ENCODE results near the gene TBC1D22A.

TBC1D22A gene

DNA sequence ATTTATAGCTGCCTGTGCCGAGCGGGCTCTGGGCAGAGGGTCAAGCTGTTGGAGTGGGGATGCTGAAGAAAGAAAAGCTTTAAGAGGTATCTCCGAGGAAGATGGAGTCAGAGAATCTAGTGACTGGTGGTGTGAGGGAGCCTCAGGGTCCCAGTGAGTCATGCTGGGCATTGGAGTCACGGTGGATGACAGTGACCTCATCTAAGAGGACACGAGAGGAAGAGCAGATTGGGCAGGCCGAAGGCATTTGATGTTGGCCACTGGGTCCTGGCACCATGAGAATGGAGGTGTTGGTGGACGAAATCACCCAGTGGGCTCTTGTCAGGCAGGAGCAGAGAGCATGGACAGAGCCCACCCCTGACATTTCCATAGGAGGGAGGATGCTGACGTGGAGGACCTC is 68.4 kb downstream of the TBC1D22A start:
- Histone ChIP-seq H3K27ac (ENCODE audit: insufficient read depth, low read length, poor library complexity, severe bottlenecking) (no peak overlapping the region), H3K4me3 (ENCODE audit: insufficient read depth, low read depth, low read length, poor library complexity, severe bottlenecking) (no peak overlapping the region), H3K4me1 (ENCODE audit: control insufficient read depth, insufficient read depth, low read length, poor library complexity, severe bottlenecking) (no peaks in the 10 kb centered on the region), H3K27me3 (replicated peaks; ENCODE audit: control insufficient read depth, insufficient read depth, low read length, poor library complexity, severe bottlenecking) (no peaks in the 10 kb centered on the region), H3K9me3 (ENCODE audit: control insufficient read depth, low read length) (peaks cover 8% of the 10 kb centered on the region), H3K36me3 (ENCODE audit: control insufficient read depth, insufficient read depth, low read length) (peaks cover 25% of the 10 kb centered on the region)
- no peak for DNase-seq

DNA sequence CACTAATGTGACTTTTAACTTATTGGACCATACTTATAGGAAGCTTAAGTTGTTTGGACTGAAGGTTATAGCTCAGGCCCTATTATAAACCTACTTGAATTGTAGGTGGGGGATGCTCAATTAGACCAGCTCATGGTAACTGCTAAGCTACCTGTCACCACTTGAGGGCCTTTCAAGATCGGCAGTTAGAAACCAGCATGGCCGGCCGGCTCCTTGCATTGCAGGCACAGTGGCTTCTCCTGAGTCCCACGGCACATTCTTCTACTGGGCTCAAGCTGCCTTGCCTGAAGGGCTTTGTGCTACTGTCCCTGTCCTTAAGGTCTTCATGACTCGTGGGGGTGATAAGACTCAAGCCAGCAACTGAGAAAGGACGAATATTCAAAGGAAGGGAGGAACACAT is 70.8 kb downstream of the TBC1D22A start:
- Histone ChIP-seq H3K36me3 (ENCODE audit: control insufficient read depth, insufficient read depth, low read length) (peaks cover 19% of the 10 kb centered on the region), H3K4me3 (ENCODE audit: insufficient read depth, low read depth, low read length, poor library complexity, severe bottlenecking) (no peak overlapping the region), H3K4me1 (ENCODE audit: control insufficient read depth, insufficient read depth, low read length, poor library complexity, severe bottlenecking) (no peaks in the 10 kb centered on the region), H3K27ac (ENCODE audit: insufficient read depth, low read length, poor library complexity, severe bottlenecking) (no peak overlapping the region), H3K9me3 (ENCODE audit: control insufficient read depth, low read length) (peaks cover 8% of the 10 kb centered on the region), H3K27me3 (replicated peaks; ENCODE audit: control insufficient read depth, insufficient read depth, low read length, poor library complexity, severe bottlenecking) (no peaks in the 10 kb centered on the region)
- no peak for DNase-seq

DNA sequence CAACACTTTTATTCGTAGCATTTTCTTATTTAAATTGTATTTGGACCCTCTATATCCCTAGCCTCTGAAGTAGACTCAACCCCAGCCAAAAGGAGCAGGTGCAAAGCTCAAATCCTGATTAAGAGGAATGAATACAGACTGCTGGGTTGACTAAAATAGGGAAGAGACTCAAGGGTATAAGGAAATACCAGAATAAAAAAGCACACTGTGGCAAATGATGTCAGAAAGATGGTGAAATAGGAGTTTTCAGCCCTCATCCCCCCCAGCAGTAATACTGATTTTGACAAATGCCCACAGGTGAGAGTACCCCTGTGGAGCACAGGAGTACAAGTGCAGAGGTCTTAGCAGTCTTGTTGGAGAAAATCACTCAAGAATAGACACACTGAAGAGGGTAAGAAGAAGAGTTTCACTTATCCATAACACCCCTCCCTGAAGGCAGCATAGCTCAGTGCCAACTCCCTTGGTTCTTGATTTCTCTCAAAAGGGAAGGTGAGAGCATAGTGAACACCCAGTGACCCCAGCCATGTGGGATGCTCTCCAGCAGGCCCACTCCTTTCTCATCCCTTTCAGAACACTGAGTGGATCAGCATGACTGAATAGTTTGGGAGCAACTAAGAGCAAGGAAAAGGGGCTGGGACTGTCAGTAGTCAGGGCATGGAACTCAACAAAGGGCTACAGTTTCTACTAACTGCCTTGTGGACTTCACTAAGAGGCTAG is 71.7 kb downstream of the TBC1D22A start:
- no peak for DNase-seq
- Histone ChIP-seq H3K4me3 (ENCODE audit: insufficient read depth, low read depth, low read length, poor library complexity, severe bottlenecking) (no peak overlapping the region), H3K27me3 (replicated peaks; ENCODE audit: control insufficient read depth, insufficient read depth, low read length, poor library complexity, severe bottlenecking) (no peaks in the 10 kb centered on the region), H3K9me3 (ENCODE audit: control insufficient read depth, low read length) (peaks cover 8% of the 10 kb centered on the region), H3K4me1 (ENCODE audit: control insufficient read depth, insufficient read depth, low read length, poor library complexity, severe bottlenecking) (no peaks in the 10 kb centered on the region), H3K36me3 (ENCODE audit: control insufficient read depth, insufficient read depth, low read length) (peaks cover 13% of the 10 kb centered on the region), H3K27ac (ENCODE audit: insufficient read depth, low read length, poor library complexity, severe bottlenecking) (no peak overlapping the region)

DNA sequence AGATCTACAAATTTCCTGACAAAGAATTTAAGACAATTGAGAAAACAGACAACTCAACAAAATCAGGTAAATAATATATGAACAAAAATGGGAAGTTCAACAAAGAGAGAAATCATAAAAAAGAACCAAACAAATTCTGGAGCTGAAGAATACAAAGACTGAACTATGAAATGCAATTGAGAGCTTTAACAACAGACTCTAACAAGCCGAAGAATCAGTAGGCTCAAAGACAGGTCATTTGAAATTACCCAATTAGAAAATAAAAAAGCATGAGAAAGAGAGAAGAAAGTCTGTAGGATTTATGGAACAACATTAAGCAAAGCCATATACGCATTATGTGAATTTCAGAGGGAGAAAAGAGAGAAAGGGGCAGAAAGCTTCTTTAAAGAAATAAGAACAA is 72.8 kb downstream of the TBC1D22A start:
- Histone ChIP-seq H3K27ac (ENCODE audit: insufficient read depth, low read length, poor library complexity, severe bottlenecking) (no peak overlapping the region), H3K9me3 (ENCODE audit: control insufficient read depth, low read length) (peaks cover 8% of the 10 kb centered on the region), H3K4me1 (ENCODE audit: control insufficient read depth, insufficient read depth, low read length, poor library complexity, severe bottlenecking) (no peaks in the 10 kb centered on the region), H3K36me3 (ENCODE audit: control insufficient read depth, insufficient read depth, low read length) (peaks cover 6% of the 10 kb centered on the region), H3K4me3 (ENCODE audit: insufficient read depth, low read depth, low read length, poor library complexity, severe bottlenecking) (no peak overlapping the region), H3K27me3 (replicated peaks; ENCODE audit: control insufficient read depth, insufficient read depth, low read length, poor library complexity, severe bottlenecking) (no peaks in the 10 kb centered on the region)
- no peak for DNase-seq

DNA sequence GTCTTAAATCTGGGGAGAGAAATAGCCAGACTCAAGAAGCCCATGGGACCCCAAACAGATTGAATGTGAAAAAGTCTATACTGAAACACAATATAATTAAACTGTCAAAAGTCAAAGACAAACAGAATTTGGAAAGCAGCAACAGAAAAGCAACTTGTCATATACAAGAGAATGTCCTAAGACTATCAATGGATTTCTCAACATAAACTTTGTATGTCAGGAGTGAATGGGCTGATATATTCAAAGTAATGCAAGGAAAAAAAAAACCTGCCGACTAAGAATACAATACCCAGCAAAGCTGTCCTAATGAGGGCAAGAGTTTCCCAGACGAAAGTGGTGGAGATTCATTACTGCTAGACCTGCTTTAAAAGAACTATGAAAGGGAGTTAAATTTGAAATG is 73.2 kb downstream of the TBC1D22A start:
- Histone ChIP-seq H3K36me3 (ENCODE audit: control insufficient read depth, insufficient read depth, low read length) (peaks cover 6% of the 10 kb centered on the region), H3K4me1 (ENCODE audit: control insufficient read depth, insufficient read depth, low read length, poor library complexity, severe bottlenecking) (no peaks in the 10 kb centered on the region), H3K27ac (ENCODE audit: insufficient read depth, low read length, poor library complexity, severe bottlenecking) (no peak overlapping the region), H3K27me3 (replicated peaks; ENCODE audit: control insufficient read depth, insufficient read depth, low read length, poor library complexity, severe bottlenecking) (no peaks in the 10 kb centered on the region), H3K9me3 (ENCODE audit: control insufficient read depth, low read length) (peaks cover 8% of the 10 kb centered on the region), H3K4me3 (ENCODE audit: insufficient read depth, low read depth, low read length, poor library complexity, severe bottlenecking) (no peak overlapping the region)
- DNase-seq: no peak

DNA sequence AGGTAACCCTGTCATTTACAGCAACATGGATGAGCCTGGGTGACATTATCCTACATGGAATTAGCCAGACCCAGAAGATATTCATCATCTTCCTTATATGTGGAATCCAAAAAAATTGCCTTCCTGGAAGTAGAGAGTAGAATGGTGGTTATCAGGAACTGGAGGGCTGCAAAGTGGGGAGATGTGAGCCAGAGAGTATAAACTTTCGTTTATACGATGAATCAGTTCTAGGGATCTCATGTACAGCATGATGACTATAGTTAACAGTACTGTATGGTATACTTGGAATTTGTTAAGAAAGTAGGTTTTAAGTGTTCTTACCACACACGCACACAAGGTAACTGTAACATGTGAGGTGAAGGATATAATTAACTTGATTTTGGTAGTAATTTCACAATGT is 79.1 kb downstream of the TBC1D22A start:
- H3K36me3 ChIP-seq (ENCODE audit: control insufficient read depth, insufficient read depth, low read length): no peaks in the 10 kb centered on the region
- H3K4me3 ChIP-seq (ENCODE audit: insufficient read depth, low read depth, low read length, poor library complexity, severe bottlenecking): no peak overlapping the region

DNA sequence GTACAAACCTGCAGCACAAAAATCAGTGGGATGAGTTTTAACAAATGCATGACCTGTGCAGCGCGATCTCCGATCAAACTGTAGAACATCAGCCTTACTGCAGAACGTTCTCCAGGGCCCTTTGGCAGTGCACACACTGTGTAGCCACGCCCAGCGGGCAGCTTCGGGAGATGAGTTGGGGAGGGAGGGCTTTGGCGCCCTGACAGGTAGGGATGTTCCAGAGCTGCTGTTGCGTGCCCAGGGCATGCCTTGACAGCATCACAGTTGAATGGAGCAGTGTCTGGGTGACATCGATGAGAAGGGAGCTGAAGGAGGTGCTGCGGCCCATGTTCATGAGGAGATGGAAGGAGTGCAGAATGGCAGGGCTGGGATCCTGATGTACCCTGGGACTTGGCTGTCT is 80.2 kb downstream of the TBC1D22A start:
- DNase-seq: no peak
- Histone ChIP-seq H3K4me1 (ENCODE audit: control insufficient read depth, insufficient read depth, low read length, poor library complexity, severe bottlenecking) (no peaks in the 10 kb centered on the region), H3K9me3 (ENCODE audit: control insufficient read depth, low read length) (no peaks in the 10 kb centered on the region), H3K27me3 (replicated peaks; ENCODE audit: control insufficient read depth, insufficient read depth, low read length, poor library complexity, severe bottlenecking) (no peaks in the 10 kb centered on the region), H3K27ac (ENCODE audit: insufficient read depth, low read length, poor library complexity, severe bottlenecking) (no peak overlapping the region), H3K36me3 (ENCODE audit: control insufficient read depth, insufficient read depth, low read length) (no peaks in the 10 kb centered on the region), H3K4me3 (ENCODE audit: insufficient read depth, low read depth, low read length, poor library complexity, severe bottlenecking) (no peak overlapping the region)

More for the DNA sequence above, 79.1 kb downstream of the TBC1D22A start:
- Histone ChIP-seq H3K27ac (ENCODE audit: insufficient read depth, low read length, poor library complexity, severe bottlenecking) (no peak overlapping the region), H3K4me1 (ENCODE audit: control insufficient read depth, insufficient read depth, low read length, poor library complexity, severe bottlenecking) (no peaks in the 10 kb centered on the region), H3K27me3 (replicated peaks; ENCODE audit: control insufficient read depth, insufficient read depth, low read length, poor library complexity, severe bottlenecking) (no peaks in the 10 kb centered on the region), H3K9me3 (ENCODE audit: control insufficient read depth, low read length) (no peaks in the 10 kb centered on the region)
- DNase-seq: no peak

DNA sequence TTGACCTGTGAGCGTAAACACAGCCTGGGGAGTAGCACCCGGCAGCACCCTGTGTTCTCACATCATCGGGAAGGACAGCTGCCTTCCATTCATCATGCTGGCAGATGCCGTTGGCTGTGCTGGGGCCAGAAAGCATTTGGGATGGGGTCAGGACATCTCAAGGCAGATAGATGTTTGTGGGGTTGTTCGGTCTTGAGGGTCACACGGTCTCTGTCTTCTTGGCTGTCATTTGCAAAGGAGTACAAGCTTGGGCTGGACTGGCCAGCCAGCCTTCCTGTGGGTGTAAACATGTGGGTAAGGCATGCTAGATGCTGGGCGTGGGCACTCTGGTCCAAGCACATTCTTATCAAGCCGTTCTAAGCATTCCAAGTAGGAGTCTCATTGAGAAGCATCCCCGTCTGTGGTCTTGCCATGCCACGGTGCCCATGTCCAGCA is 81.4 kb downstream of the TBC1D22A start:
- Histone ChIP-seq H3K27me3 (replicated peaks; ENCODE audit: control insufficient read depth, insufficient read depth, low read length, poor library complexity, severe bottlenecking) (no peaks in the 10 kb centered on the region), H3K9me3 (ENCODE audit: control insufficient read depth, low read length) (no peaks in the 10 kb centered on the region), H3K27ac (ENCODE audit: insufficient read depth, low read length, poor library complexity, severe bottlenecking) (no peak overlapping the region), H3K36me3 (ENCODE audit: control insufficient read depth, insufficient read depth, low read length) (no peaks in the 10 kb centered on the region), H3K4me1 (ENCODE audit: control insufficient read depth, insufficient read depth, low read length, poor library complexity, severe bottlenecking) (no peaks in the 10 kb centered on the region), H3K4me3 (ENCODE audit: insufficient read depth, low read depth, low read length, poor library complexity, severe bottlenecking) (no peak overlapping the region)
- no peak for DNase-seq

DNA sequence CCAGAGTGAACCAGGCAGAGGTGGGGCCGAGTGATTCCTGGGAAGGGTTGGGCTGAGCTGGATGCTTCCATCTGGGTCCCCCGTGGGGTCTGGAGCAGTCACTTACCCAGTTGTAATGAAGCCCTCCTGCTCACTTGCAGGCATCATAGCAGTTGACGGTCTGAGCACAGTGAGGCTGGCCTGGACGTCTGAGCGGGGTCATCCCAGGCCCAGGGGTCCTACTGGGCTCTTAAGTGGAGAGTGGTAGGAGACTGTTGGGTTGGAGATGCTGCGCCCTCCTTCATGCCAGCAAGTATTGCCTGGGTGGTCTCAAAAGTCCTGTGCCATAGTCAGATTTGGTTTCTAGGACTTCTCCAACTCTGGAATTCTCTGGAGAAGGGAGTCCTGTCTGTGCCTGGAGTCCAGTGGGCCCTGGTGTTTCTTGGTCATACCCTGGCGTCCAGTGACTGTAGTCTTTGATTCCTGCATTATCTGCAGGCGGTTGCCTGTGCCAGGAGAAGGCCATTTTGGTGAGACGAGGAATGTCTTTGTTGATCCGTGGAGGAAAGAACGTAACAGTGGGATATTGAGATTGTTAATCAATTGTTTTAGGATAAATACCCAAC is 82.3 kb downstream of the TBC1D22A start:
- Histone ChIP-seq H3K27me3 (replicated peaks; ENCODE audit: control insufficient read depth, insufficient read depth, low read length, poor library complexity, severe bottlenecking) (no peaks in the 10 kb centered on the region), H3K9me3 (ENCODE audit: control insufficient read depth, low read length) (no peaks in the 10 kb centered on the region), H3K4me3 (ENCODE audit: insufficient read depth, low read depth, low read length, poor library complexity, severe bottlenecking) (no peak overlapping the region), H3K36me3 (ENCODE audit: control insufficient read depth, insufficient read depth, low read length) (no peaks in the 10 kb centered on the region), H3K27ac (ENCODE audit: insufficient read depth, low read length, poor library complexity, severe bottlenecking) (no peak overlapping the region), H3K4me1 (ENCODE audit: control insufficient read depth, insufficient read depth, low read length, poor library complexity, severe bottlenecking) (no peaks in the 10 kb centered on the region)
- no peak for DNase-seq

DNA sequence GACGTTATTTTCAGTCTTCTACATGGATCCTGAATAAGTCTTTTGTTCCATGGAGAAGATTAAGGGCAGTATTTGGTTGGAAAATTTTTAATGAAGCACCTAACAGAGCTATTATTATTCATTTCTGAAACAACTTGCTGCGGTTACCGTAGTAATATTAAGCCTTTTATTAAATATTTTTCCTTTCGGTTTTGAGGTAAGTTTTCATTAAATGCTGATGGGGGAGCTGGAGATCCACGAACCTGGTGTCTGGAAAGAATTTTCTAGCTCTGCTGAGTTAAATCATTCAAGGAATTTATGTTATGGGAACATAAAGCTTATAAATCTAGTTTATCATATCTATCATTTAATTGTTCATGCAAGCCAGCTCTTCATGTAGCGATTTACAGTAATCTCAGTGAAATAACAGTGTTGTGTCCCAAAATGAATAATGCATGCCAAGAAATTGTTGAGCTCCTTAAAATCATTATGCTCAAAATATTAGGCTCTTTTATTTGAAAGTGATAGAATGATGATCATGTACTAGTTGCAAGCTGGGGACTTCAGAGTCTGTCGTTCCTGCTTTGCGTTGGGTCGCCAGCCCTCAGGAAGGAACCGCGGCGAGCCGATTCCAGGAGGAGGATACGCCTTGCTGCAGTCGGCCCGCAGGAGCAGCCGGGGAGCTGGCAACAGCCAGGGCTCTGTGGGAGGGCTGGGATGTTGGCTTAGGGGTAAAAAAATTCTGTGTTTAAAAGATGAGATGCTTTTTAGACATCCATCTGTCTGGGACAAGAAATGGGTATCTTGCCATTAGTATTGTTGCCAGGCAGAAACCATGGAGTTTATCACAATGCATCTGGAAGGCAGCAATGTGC is 83.1 kb downstream of the TBC1D22A start:
- Histone ChIP-seq H3K27ac (ENCODE audit: insufficient read depth, low read length, poor library complexity, severe bottlenecking) (no peak overlapping the region), H3K27me3 (replicated peaks; ENCODE audit: control insufficient read depth, insufficient read depth, low read length, poor library complexity, severe bottlenecking) (no peaks in the 10 kb centered on the region), H3K4me1 (ENCODE audit: control insufficient read depth, insufficient read depth, low read length, poor library complexity, severe bottlenecking) (no peaks in the 10 kb centered on the region), H3K4me3 (ENCODE audit: insufficient read depth, low read depth, low read length, poor library complexity, severe bottlenecking) (no peak overlapping the region), H3K36me3 (ENCODE audit: control insufficient read depth, insufficient read depth, low read length) (no peaks in the 10 kb centered on the region), H3K9me3 (ENCODE audit: control insufficient read depth, low read length) (no peaks in the 10 kb centered on the region)
- DNase-seq: no peak

All from effector memory CD4-positive, alpha-beta T cell (primary cell).